Type B pancreatic cell (in vitro differentiated cells): ENCODE results near the gene ITGA3. TPM values are rescaled to one million over a fixed set of nuclear protein-coding genes. Genes with fewer than 3 reads are reported as not detected.

Experiments used
- DNase-seq: peaks from one replicate; pipeline ENCODE4 v3.0.0; 2021; ENCODE audit warnings: mixed read lengths; ENCODE audit not compliant: unreplicated experiment; ENCODE audit errors: extremely low spot score
- H3K27ac Mint-ChIP-seq: 2 replicates; pipeline ENCODE4 v1.8.0; 2021; ENCODE audit warnings: mild to moderate bottlenecking, mixed read lengths
- H3K27me3 Mint-ChIP-seq: 2 replicates; pipeline ENCODE4 v1.8.0; 2021; ENCODE audit warnings: mixed read lengths
- H3K36me3 Mint-ChIP-seq: 2 replicates; pipeline ENCODE4 v1.8.0; 2021; ENCODE audit warnings: mixed read lengths
- H3K4me1 Mint-ChIP-seq: one replicate; pipeline ENCODE4 v1.8.0; 2021; ENCODE audit warnings: mixed read lengths; ENCODE audit not compliant: unreplicated experiment
- H3K4me3 Mint-ChIP-seq: 2 replicates; pipeline ENCODE4 v1.8.0; 2021; ENCODE audit warnings: mild to moderate bottlenecking, mixed read lengths
- H3K9me3 Mint-ChIP-seq: 2 replicates; pipeline ENCODE4 v1.8.0; 2021; ENCODE audit warnings: mixed read lengths
- total RNA-seq: library from RNA; stranded (reverse); gene quantifications from 2 replicates; pipeline ENCODE4 v1.2.1, GENCODE V29; 2021; ENCODE audit warnings: low replicate concordance
- TF ChIP-seq, protein P1 (sequence below): fragments of 200-600 bp; sonication (generic); conservative IDR thresholded peaks from 2 replicates; pipeline ENCODE4 v1.5.0; 2021; ENCODE audit warnings: antibody characterized with exemption, mild to moderate bottlenecking

ITGA3 gene
- total RNA-seq, 1 donor from 2014 or later = 20.3 TPM

DNA sequence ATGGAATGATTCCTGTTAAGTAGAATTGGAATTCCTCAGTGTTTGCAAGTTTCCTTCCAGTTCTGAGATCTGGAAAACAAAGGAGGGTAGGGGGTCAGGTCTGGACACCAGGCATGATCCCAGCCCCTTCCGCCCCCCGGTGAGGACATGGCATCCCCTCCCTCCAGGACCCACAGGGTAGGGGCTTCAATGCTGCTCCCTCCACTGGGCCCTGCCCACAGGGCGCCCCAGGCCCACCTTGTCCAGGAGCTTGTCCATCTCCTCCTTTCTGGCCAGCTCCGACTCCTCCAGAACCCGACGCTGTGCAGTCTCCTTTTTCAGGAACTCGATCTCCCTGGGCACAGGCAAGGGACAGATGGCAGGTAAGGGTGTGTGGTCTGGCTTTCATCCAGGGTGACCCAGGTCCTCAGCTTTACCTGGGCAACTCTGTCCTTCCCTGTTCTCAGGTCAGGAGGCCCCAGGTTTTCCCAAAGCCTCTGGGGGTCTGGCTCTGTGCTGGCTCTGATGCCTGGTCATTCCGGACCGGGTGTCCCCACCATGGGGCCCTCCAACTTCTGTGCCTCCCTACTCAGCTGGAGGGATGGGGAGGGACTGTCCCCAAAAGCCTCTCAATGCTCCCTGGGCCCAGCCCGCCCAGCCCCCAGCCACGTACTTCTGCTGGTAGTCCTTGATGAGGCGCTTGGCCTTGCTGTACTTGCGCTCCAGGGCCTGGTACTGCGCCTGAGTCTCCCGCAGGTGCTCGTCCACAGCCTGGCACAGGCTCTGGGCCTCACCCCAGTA lies 79.6 kb downstream of the ITGA3 start:
- peaks cover 31% of the 10 kb centered on the region for H3K36me3 Mint-ChIP-seq
- H3K9me3 Mint-ChIP-seq = no peaks in the 10 kb centered on the region
- H3K27me3 Mint-ChIP-seq = peaks cover 11% of the 10 kb centered on the region
- no peak overlapping the region for H3K27ac Mint-ChIP-seq
- no peak overlapping the region for H3K4me3 Mint-ChIP-seq
- TF ChIP-seq, protein P1, sequence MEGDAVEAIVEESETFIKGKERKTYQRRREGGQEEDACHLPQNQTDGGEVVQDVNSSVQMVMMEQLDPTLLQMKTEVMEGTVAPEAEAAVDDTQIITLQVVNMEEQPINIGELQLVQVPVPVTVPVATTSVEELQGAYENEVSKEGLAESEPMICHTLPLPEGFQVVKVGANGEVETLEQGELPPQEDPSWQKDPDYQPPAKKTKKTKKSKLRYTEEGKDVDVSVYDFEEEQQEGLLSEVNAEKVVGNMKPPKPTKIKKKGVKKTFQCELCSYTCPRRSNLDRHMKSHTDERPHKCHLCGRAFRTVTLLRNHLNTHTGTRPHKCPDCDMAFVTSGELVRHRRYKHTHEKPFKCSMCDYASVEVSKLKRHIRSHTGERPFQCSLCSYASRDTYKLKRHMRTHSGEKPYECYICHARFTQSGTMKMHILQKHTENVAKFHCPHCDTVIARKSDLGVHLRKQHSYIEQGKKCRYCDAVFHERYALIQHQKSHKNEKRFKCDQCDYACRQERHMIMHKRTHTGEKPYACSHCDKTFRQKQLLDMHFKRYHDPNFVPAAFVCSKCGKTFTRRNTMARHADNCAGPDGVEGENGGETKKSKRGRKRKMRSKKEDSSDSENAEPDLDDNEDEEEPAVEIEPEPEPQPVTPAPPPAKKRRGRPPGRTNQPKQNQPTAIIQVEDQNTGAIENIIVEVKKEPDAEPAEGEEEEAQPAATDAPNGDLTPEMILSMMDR = no peak
- no peak for DNase-seq
- peaks cover 28% of the 10 kb centered on the region for H3K4me1 Mint-ChIP-seq

DNA sequence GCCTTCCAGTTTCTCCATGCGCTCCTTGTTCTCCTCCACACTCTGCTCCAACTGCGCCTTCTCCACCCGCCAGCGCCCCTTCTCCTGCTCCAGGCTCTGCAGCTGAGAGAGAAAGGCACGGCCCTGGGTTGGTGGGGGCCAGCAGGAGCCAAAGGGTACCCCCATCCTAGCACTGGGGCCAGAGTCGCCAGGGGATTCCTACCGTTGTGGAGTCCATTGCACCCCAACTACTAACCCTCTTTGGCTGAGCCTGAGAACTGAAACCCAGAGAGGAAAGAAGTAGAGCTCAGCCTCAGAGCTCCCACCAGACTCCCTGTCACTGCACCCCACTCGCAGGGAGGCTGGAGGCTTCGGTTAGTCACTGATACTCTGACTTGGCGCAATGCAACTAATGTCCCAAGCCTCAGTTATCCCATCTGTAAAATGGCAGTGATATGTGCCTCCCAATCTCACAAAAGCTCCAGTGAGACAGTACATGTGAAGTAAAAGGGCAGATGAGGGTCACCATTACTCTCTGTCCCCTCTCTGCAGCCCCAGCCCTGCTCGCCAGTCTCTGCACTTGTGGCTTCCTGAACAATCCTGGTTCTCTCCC lies 80.3 kb downstream of the ITGA3 start:
- Mint-ChIP-seq H3K9me3 (no peaks in the 10 kb centered on the region), H3K36me3 (peaks cover 31% of the 10 kb centered on the region), H3K4me1 (peaks cover 24% of the 10 kb centered on the region), H3K4me3 (no peak overlapping the region), H3K27ac (no peak overlapping the region), H3K27me3 (peaks cover 6% of the 10 kb centered on the region)
- DNase-seq = peak; percentile 57
- TF ChIP-seq, protein P1 = no peak

DNA sequence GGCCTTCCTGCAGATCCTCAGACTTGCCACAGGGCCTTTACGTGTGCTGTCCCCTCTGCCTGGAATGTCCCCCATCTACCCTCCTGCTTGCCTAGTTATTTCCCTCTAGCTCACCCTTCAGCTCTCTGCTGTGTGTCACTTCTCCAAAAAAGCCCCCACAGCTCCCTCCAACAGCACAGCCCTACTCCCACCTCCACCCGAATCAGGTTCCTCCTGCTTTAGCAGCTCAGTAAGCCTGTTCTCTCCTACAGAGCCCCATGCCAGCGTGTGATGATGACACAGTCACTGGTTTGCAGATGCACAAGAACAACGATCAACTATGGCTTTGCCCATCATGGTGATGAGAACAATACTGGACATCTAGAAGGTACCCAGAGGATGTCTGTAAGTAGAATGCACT lies 81.1 kb downstream of the ITGA3 start:
- Mint-ChIP-seq H3K4me1 (peaks cover 19% of the 10 kb centered on the region), H3K27me3 (no peaks in the 10 kb centered on the region), H3K27ac (no peak overlapping the region), H3K9me3 (no peaks in the 10 kb centered on the region), H3K4me3 (no peak overlapping the region), H3K36me3 (peaks cover 35% of the 10 kb centered on the region)
- TF ChIP-seq, protein P1 = no peak
- DNase-seq = no peak

DNA sequence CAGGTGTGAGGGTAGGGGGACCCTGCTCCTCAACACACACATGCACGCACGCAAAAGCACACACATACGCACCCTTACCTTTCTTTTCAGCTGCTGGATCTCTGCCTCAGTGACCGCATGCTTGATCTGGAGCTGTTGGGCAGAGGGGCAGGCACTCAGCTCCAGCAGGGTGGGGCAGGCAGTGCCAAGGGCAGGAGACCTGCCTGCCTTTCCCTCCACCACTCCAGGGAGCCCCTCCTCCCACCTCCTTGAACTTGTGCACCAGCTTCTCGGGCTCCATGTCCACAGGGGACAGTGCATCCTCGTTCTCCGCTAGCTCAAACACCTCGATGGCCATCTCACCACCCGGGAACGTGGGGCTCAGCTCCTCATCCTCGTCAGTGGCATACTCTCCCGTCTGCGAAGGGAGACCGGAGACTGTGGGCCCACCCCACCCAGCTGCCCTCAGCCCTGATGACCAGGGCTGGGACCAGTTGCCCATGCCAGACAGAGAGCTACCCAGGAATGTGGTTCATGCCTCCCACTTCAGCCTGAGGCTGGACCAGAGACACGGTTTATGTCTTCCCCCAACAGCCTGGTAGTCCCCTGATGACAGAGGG lies 83.4 kb downstream of the ITGA3 start:
- Mint-ChIP-seq H3K27ac (no peak overlapping the region), H3K4me1 (peaks cover 21% of the 10 kb centered on the region), H3K9me3 (no peaks in the 10 kb centered on the region), H3K36me3 (peaks cover 46% of the 10 kb centered on the region), H3K4me3 (no peak overlapping the region), H3K27me3 (no peaks in the 10 kb centered on the region)
- DNase-seq = no peak
- TF ChIP-seq, protein P1 = no peak

Other genes starting within 250 kb of the ITGA3 start
- gene TAC4, start 208.0 kb upstream of the ITGA3 start, total RNA-seq = not detected in 2 replicates
- 3.1 and 10.4 TPM in 2 replicates for gene DLX4, start 86.9 kb upstream of the ITGA3 start, total RNA-seq
- gene DLX3, start 60.9 kb upstream of the ITGA3 start, total RNA-seq = 15.9 and 16.7 TPM in 2 replicates
- gene PDK2, start 39.2 kb downstream of the ITGA3 start, total RNA-seq = 29.9 and 44.9 TPM in 2 replicates
- gene SAMD14, start 74.0 kb downstream of the ITGA3 start, total RNA-seq = 2.2 and 14.1 TPM in 2 replicates
- 45.6 and 51.5 TPM in 2 replicates for gene PPP1R9B, start 94.6 kb downstream of the ITGA3 start, total RNA-seq
- gene SGCA, start 109.9 kb downstream of the ITGA3 start, total RNA-seq = 0.72 TPM in 1 of 2 replicates, not detected in the other
- gene COL1A1, start 145.5 kb downstream of the ITGA3 start, total RNA-seq = 31.0 and 201 TPM in 2 replicates
- gene TMEM92, start 218.4 kb downstream of the ITGA3 start, total RNA-seq = 1.6 and 1.8 TPM in 2 replicates